Measurements from ENCODE around the gene CAPN5. TPM values are rescaled to one million over a fixed set of nuclear protein-coding genes. Genes with fewer than 3 reads are reported as not detected.

The CAPN5 gene
- total RNA-seq (2016; rRNA removed; fragmentation: Illumina TruSeq; extraction: Trizol) (0.22 and 0.27 TPM in 2 replicates), polyA plus RNA-seq (2011; rRNA removed) (1.2 and 2.1 TPM in 2 replicates), polyA minus RNA-seq (2011; rRNA and poly(A)+ RNA removed; ENCODE audit: low replicate concordance) (0.49 and 2.0 TPM in 2 replicates), Bru-seq, nascent RNA (percentile 22 among the genes with signal in this experiment), BruChase-seq, experiment 1, labeled RNA remaining after a 6-hour chase (percentile 22 among the genes with signal in this experiment), BruChase-seq, experiment 2, labeled RNA remaining after a 2-hour chase (percentile 22 among the genes with signal in this experiment)
- 0.09 TPM in 1 of 2 replicates, not detected in the other for total RNA-seq (2016; cell fraction: cytosol; rRNA removed; fragmentation: Illumina TruSeq; extraction: Trizol; ENCODE audit: low read depth)
- 0.27 and 0.28 TPM in 2 replicates for total RNA-seq (2016; cell fraction: insoluble cytoplasmic fraction; rRNA removed; fragmentation: Illumina TruSeq; extraction: Trizol)
- total RNA-seq (2016; cell fraction: membrane; rRNA removed; fragmentation: Illumina TruSeq; extraction: Trizol) = 0.28 and 0.34 TPM in 2 replicates
- total RNA-seq (2016; cell fraction: nucleus; rRNA removed; fragmentation: Illumina TruSeq; extraction: Trizol) = 0.66 and 0.75 TPM in 2 replicates
- 0.95 and 1.0 TPM in 2 replicates for polyA plus RNA-seq (2011; cell fraction: cytosol; rRNA removed)
- 3.7 and 6.7 TPM in 2 replicates for polyA plus RNA-seq (2011; cell fraction: nucleus; rRNA removed)
- polyA plus RNA-seq (2012) = 0.94 and 2.0 TPM in 2 replicates
- 0.19 and 0.23 TPM in 2 replicates for polyA plus RNA-seq (2016; cell fraction: cytosol; fragmentation: Illumina TruSeq; extraction: Trizol; ENCODE audit: low read depth)
- 0.93 and 1.1 TPM in 2 replicates for polyA plus RNA-seq (2016; cell fraction: insoluble cytoplasmic fraction; fragmentation: Illumina TruSeq; extraction: Trizol; ENCODE audit: low read depth)
- polyA plus RNA-seq (2016; cell fraction: membrane; fragmentation: Illumina TruSeq; extraction: Trizol; ENCODE audit: low read depth) = 0.37 and 0.48 TPM in 2 replicates
- polyA plus RNA-seq (2016; cell fraction: nucleus; fragmentation: Illumina TruSeq; extraction: Trizol; ENCODE audit: insufficient read depth, low read depth) = 0.68 and 0.85 TPM in 2 replicates
- polyA minus RNA-seq (2011; cell fraction: cytosol; rRNA and poly(A)+ RNA removed) = 0.88 and 0.99 TPM in 2 replicates
- 1.0 and 1.7 TPM in 2 replicates for polyA minus RNA-seq (2011; cell fraction: nucleus; rRNA and poly(A)+ RNA removed)
- long read RNA-seq, experiment 1, partial matches to known transcripts = 0 of 1 reads
- long read RNA-seq, experiment 1, other reads (novel, unspliced or antisense) = 1 of 1 reads
- long read RNA-seq, experiment 2, full-length matches to known transcripts = 1 of 7 reads
- long read RNA-seq, experiment 2, partial matches to known transcripts = 2 of 7 reads
- long read RNA-seq, experiment 2, other reads (novel, unspliced or antisense) = 4 of 7 reads

- Histone ChIP-seq H3K36me3 (replicated peaks in 1 of 2; ENCODE audit: control insufficient read depth in 1 of 2, insufficient read depth in 2 of 2, low read length in 2 of 2) (no peaks in the 10 kb centered on the region), H3K79me2 (ENCODE audit: insufficient read depth, low read length) (no peaks in the 10 kb centered on the region), H3K4me3 (replicated peaks in 1 of 3; ENCODE audit: insufficient read depth in 1 of 3, low read depth in 2 of 3, low read length in 3 of 3) (peak within 1 kb of the TSS; percentile 53 to 74 (median 66)), H3K27me3 (ENCODE audit: control insufficient read depth in 1 of 2, insufficient read depth in 2 of 2, low read length in 2 of 2) (peaks cover 19 to 60% of the 10 kb centered on the region in 2 experiments), H4K20me1 (ENCODE audit: insufficient read depth, low read length) (0 out of 2 replicates have a peak, but pooled peaks cover 4% of the 10 kb centered on the region), H3K27ac (ENCODE audit: extremely low read length, insufficient read depth, low read length) (no peak within 1 kb of the TSS), H3K9ac (ENCODE audit: insufficient read depth, low read depth, low read length) (peak within 1 kb of the TSS; percentile 58), H2AFZ (ENCODE audit: low read length) (no peak within 1 kb of the TSS), H3K4me1 (ENCODE audit: insufficient read depth, low read length) (peaks cover 37% of the 10 kb centered on the region), H3K9me3 (ENCODE audit: low read length) (peaks cover 6% of the 10 kb centered on the region), H3K4me2 (ENCODE audit: low read depth, low read length) (peak within 1 kb of the TSS; percentile 98)
- WGBS (ENCODE audit: low lambda C conversion rate) = 0% methylated on average over 15 of the region's 69 CpGs
- POLR2A ChIA-PET = interaction anchor here (0.6 to 3.6 kb wide), 6 partner anchors 9 to 29 kb away, joined by 4 to 16 read pairs (median 4); no protein-coding TSS in a partner anchor
- intact Hi-C loops (cut with micrococcal nuclease; ENCODE audit: unreplicated experiment) (loop anchor here (1.0 kb wide), 1 partner anchor 25 kb away; no protein-coding TSS in a partner anchor), in situ Hi-C loops (cut with HindIII; ENCODE audit: extremely low pct_ligation_motif_present, low pct_unique_long_range_greater_than_20kb) (no loop called here)
- BruUV-seq (replicated peaks) = no TSS peak
- DNase-seq (ENCODE audit: low spot score) (peak; percentile 79), FAIRE-seq (peak; percentile 26), ATAC-seq (peak; percentile 94)
- CTCF ChIA-PET (ENCODE audit: low intra/inter-chr PET ratio, low total read pairs) = interaction anchor here (1.4 kb wide), 1 partner anchor 25 kb away, joined by 4 read pairs; no protein-coding TSS in a partner anchor
- peak; percentile 60 for TF ChIP-seq HNRNPLL (IDR thresholded peaks at IDR 0.05; ENCODE audit: low read depth, low read length, poor library complexity, severe bottlenecking)
- no peak for TF ChIP-seq ZNF749 (CRISPR knock-in tag; IDR thresholded peaks at IDR 0.05; ENCODE audit: borderline replicate concordance)
- TF ChIP-seq LRRFIP1 (CRISPR knock-in tag; conservative IDR thresholded peaks at IDR 0.05) = no peak
- TF ChIP-seq SMAD1 (CRISPR knock-in tag; IDR thresholded peaks at IDR 0.05; ENCODE audit: borderline replicate concordance, low read depth) = peak; percentile 60; the same call in 1 of the 2 replicates
- TF ChIP-seq ZNF430 (CRISPR knock-in tag; IDR thresholded peaks at IDR 0.05) = peak; percentile 22; the same call in 1 of the 2 replicates
- TF ChIP-seq ZNF292 (CRISPR knock-in tag; IDR thresholded peaks at IDR 0.05; ENCODE audit: borderline replicate concordance, low read depth) = no peak
- TF ChIP-seq ZNF501 (CRISPR knock-in tag; IDR thresholded peaks at IDR 0.05) = peak; percentile 74
- TF ChIP-seq ZNF44 (CRISPR knock-in tag; IDR thresholded peaks at IDR 0.05) = peak; percentile 56; the same call in 1 of the 2 replicates
- no peak for TF ChIP-seq ZNF766 (CRISPR knock-in tag; IDR thresholded peaks at IDR 0.05; ENCODE audit: borderline replicate concordance)
- TF ChIP-seq CSRNP1 (CRISPR knock-in tag; IDR thresholded peaks at IDR 0.05) = peak; percentile 16; the same call in 1 of the 2 replicates
- TF ChIP-seq DR1 (CRISPR knock-in tag; IDR thresholded peaks at IDR 0.05) = peak; percentile 51; the same call in 1 of the 2 replicates
- TF ChIP-seq MXI1 (IDR thresholded peaks at IDR 0.05; ENCODE audit: borderline replicate concordance, low read depth, low read length) = peak; percentile 50; the same call in 1 of the 3 replicates
Measured at GRCh38 chr11:77066229-77067042, at the start of gene CAPN5. CAPN5 (plus strand) TSS chr11:77066971; CDS start chr11:77084887, 17,916 bp downstream.

Data from HepG2 (cell line).